Measurements from ENCODE around the gene ODAD4.

The ODAD4 gene

GRCh38 chr17:41971721-41972523, 41.5 kb downstream of the ODAD4 start:
- no peak for DNase-seq (ENCODE audit: low read depth in 1 of 2, low spot score in 1 of 2)

GRCh38 chr17:41972571-41973407, 42.4 kb downstream of the ODAD4 start:
- no peak for DNase-seq (ENCODE audit: low read depth in 1 of 2, low spot score in 1 of 2)

GRCh38 chr17:41973408-41973811, 43.0 kb downstream of the ODAD4 start:
- no peak for DNase-seq (ENCODE audit: low read depth in 1 of 2, low spot score in 1 of 2)

- DNase-seq (ENCODE audit: low read depth in 1 of 2, low spot score in 1 of 2), result no peak
Measured at GRCh38 chr17:41974031-41974430, 43.6 kb downstream of the ODAD4 start.

- no peak for DNase-seq (ENCODE audit: low read depth in 1 of 2, low spot score in 1 of 2)
Measured at GRCh38 chr17:41974658-41975057, 44.2 kb downstream of the ODAD4 start.

- DNase-seq (ENCODE audit: low read depth in 1 of 2, low spot score in 1 of 2), result no peak
Measured at GRCh38 chr17:41975099-41976083, 45.0 kb downstream of the ODAD4 start.

- DNase-seq (ENCODE audit: low read depth in 1 of 2, low spot score in 1 of 2), result no peak
Measured at GRCh38 chr17:41976142-41976768, 45.8 kb downstream of the ODAD4 start.

GRCh38 chr17:41977991-41978390, 47.6 kb downstream of the ODAD4 start:
- no peak for DNase-seq (ENCODE audit: low read depth in 1 of 2, low spot score in 1 of 2)

GRCh38 chr17:41982026-41982760, 51.8 kb downstream of the ODAD4 start:
- no peak for DNase-seq (ENCODE audit: low read depth in 1 of 2, low spot score in 1 of 2)

- no peak for DNase-seq (ENCODE audit: low read depth in 1 of 2, low spot score in 1 of 2)
Measured at GRCh38 chr17:41984454-41984853, 54.0 kb downstream of the ODAD4 start.

- DNase-seq (ENCODE audit: low read depth in 1 of 2, low spot score in 1 of 2), result no peak
Measured at GRCh38 chr17:41985919-41986318, 55.5 kb downstream of the ODAD4 start.

- no peak for DNase-seq (ENCODE audit: low read depth in 1 of 2, low spot score in 1 of 2)
Measured at GRCh38 chr17:41986634-41987033, 56.2 kb downstream of the ODAD4 start.

GRCh38 chr17:41987642-41988041, 57.2 kb downstream of the ODAD4 start:
- DNase-seq (ENCODE audit: low read depth in 1 of 2, low spot score in 1 of 2), result no peak

- DNase-seq (ENCODE audit: low read depth in 1 of 2, low spot score in 1 of 2), result no peak
Measured at GRCh38 chr17:41988418-41988817, 58.0 kb downstream of the ODAD4 start.

- DNase-seq (ENCODE audit: low read depth in 1 of 2, low spot score in 1 of 2), result no peak
Measured at GRCh38 chr17:41989702-41990419, 59.4 kb downstream of the ODAD4 start.

GRCh38 chr17:41992576-41992975, 62.2 kb downstream of the ODAD4 start:
- no peak for DNase-seq (ENCODE audit: low read depth in 1 of 2, low spot score in 1 of 2)

GRCh38 chr17:41996855-41997164, 66.4 kb downstream of the ODAD4 start:
- no peak for DNase-seq (ENCODE audit: low read depth in 1 of 2, low spot score in 1 of 2)

- DNase-seq (ENCODE audit: low read depth in 1 of 2, low spot score in 1 of 2), result no peak
Measured at GRCh38 chr17:41998497-41998896, 68.1 kb downstream of the ODAD4 start.

GRCh38 chr17:42000413-42001133, 70.2 kb downstream of the ODAD4 start:
- DNase-seq (ENCODE audit: low read depth in 1 of 2, low spot score in 1 of 2), result no peak

Data from activated T-helper 1 cell treated with anti-CD3 and anti-CD28 coated beads, Interleukin-2, amount 50 U/mL, for 16 hours (primary cell).